Measurements from ENCODE around the gene ZCCHC14. TPM values are rescaled to one million over a fixed set of nuclear protein-coding genes. Genes with fewer than 3 reads are reported as not detected.

Gene ZCCHC14
- total and polyA plus RNA-seq, 5 donors from 2014 or later = 1.6 to 33.7 (median 2.1) TPM

DNA sequence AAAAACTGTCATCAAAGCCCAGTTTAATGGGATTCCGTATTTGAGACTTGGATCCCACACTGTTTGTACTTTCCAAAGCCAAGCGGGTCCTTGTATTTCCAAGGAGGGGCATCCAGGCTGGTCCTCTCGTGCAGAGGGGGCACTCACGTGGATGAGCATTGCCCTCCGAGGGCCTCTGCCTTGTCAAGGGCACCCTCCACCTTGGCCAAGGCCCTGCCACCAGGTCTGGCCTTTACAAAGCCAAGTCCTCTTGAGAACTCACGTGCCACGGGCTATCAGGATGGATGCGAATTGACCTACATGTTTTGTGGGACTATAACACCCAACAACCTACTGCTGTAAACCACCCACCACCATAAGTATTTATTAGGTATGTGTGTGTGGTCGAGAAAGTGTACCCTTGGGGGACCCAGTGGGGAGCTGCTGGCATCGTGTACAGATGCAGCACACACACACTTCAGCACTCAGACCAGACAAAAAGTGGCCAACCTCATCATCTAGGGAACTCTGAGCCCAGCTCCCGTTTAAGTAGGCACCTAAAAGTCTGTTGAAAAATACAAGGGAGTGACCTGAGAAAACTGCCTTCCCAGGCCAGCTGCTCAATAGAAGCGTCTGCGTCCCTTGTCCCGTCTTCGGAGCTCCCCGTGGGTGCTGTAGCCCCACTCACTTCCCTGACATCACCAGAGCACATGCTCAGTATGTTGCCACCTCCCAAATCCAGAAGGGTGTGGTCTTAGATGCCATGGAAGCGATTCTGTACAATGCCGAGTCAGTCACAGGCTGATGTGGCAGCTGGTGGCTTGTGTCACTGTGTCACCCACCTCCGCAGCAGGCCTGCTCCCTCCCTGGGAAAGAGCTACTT, 87.8 kb downstream of the ZCCHC14 start:
- Histone ChIP-seq H3K36me3 (ENCODE audit: control insufficient read depth, insufficient read depth, low read length) (peaks cover 81% of the 10 kb centered on the region), H3K9me3 (ENCODE audit: control insufficient read depth in 2 of 2, low read length in 2 of 2) (no peaks in the 10 kb centered on the region), H3K27me3 (ENCODE audit: control insufficient read depth, insufficient read depth, low read length) (no peaks in the 10 kb centered on the region), H3K4me3 (ENCODE audit: low read depth, low read length) (no peak overlapping the region), H3K27ac (ENCODE audit: insufficient read depth, low read length, poor library complexity, severe bottlenecking) (no peak overlapping the region), H3K4me1 (ENCODE audit: control insufficient read depth, insufficient read depth, low read length, poor library complexity, severe bottlenecking) (no peaks in the 10 kb centered on the region)
- H3K4me1 Mint-ChIP-seq = peaks cover 0 to 5% (median 2%) of the 10 kb centered on the region in 4 donors
- peaks cover 14% of the 10 kb centered on the region for H3K36me3 Mint-ChIP-seq
- no peaks in the 10 kb centered on the region for H3K9me3 Mint-ChIP-seq
- ATAC-seq (ENCODE audit: low read depth in 2 of 2) (no peak), DNase-seq (no peak)
- no peaks in the 10 kb centered on the region for H3K27me3 Mint-ChIP-seq
- H3K4me3 Mint-ChIP-seq = no peak overlapping the region
- H3K27ac Mint-ChIP-seq = peak overlapping the region in 2 of 3 donors; percentile 43 to 56

- peak overlapping the region in 1 of 3 donors; percentile 20 for H3K27ac Mint-ChIP-seq
- H3K36me3 Mint-ChIP-seq = peaks cover 8% of the 10 kb centered on the region
- H3K27me3 Mint-ChIP-seq = no peaks in the 10 kb centered on the region
- ATAC-seq (ENCODE audit: low read depth in 2 of 2) (no peak), DNase-seq (no peak)
- peak overlapping the region in 3 of 4 donors; percentile 44 to 80 (median 52) for H3K4me3 Mint-ChIP-seq
- peaks cover 29% of the 10 kb centered on the region for H3K4me1 ChIP-seq (ENCODE audit: control insufficient read depth, insufficient read depth, low read length, poor library complexity, severe bottlenecking)
- no peak overlapping the region for H3K4me3 ChIP-seq (ENCODE audit: low read depth, low read length)
- H3K9me3 ChIP-seq (ENCODE audit: control insufficient read depth in 2 of 2, low read length in 2 of 2) = no peaks in the 10 kb centered on the region
- H3K36me3 ChIP-seq (ENCODE audit: control insufficient read depth, insufficient read depth, low read length) = peaks cover 11% of the 10 kb centered on the region
- H3K4me1 Mint-ChIP-seq = peaks cover 20 to 55% (median 41%) of the 10 kb centered on the region in 4 donors
- no peaks in the 10 kb centered on the region for H3K27me3 ChIP-seq (ENCODE audit: control insufficient read depth, insufficient read depth, low read length)
- no peaks in the 10 kb centered on the region for H3K9me3 Mint-ChIP-seq
- no peak overlapping the region for H3K27ac ChIP-seq (ENCODE audit: insufficient read depth, low read length, poor library complexity, severe bottlenecking)
These were observed 97.5 kb downstream of the ZCCHC14 start for GRCh38 chr16:87395181-87395842.

DNA sequence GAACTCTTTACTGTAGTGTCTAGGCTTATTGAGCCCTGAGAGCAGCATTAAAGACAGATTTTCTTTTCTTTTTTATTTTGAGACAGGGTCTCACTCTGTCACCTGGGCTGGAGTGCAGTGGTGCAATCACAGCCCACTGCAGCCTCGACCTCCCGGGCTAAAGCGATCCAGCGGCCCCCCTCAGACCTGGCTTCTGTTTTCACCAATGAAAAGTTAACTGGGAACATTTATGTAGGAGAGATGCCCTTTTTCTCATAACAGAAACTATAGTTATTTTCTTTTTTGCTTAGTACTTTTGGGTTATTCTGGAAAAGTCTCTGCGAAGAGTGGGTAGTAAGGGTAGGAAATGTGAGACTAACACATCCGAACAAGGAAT, 99.2 kb downstream of the ZCCHC14 start:
- peak overlapping the region; percentile 89 to 96 (median 90) for H3K27ac Mint-ChIP-seq
- Histone ChIP-seq H3K27ac (ENCODE audit: insufficient read depth, low read length, poor library complexity, severe bottlenecking) (peak overlapping the region; percentile 63), H3K36me3 (ENCODE audit: control insufficient read depth, insufficient read depth, low read length) (peaks cover under 1% of the 10 kb centered on the region), H3K4me1 (ENCODE audit: control insufficient read depth, insufficient read depth, low read length, poor library complexity, severe bottlenecking) (peaks cover 30% of the 10 kb centered on the region), H3K9me3 (ENCODE audit: control insufficient read depth in 2 of 2, low read length in 2 of 2) (no peaks in the 10 kb centered on the region), H3K27me3 (ENCODE audit: control insufficient read depth, insufficient read depth, low read length) (no peaks in the 10 kb centered on the region), H3K4me3 (ENCODE audit: low read depth, low read length) (peak overlapping the region; percentile 87)
- H3K9me3 Mint-ChIP-seq = no peaks in the 10 kb centered on the region
- no peak for ATAC-seq (ENCODE audit: low read depth in 2 of 2)
- H3K27me3 Mint-ChIP-seq = no peaks in the 10 kb centered on the region
- H3K36me3 Mint-ChIP-seq = peaks cover 3% of the 10 kb centered on the region
- H3K4me3 Mint-ChIP-seq = peak overlapping the region; percentile 92 to 96 (median 96)
- peaks cover 15 to 56% (median 39%) of the 10 kb centered on the region in 4 donors for H3K4me1 Mint-ChIP-seq
- no peak for DNase-seq

DNA sequence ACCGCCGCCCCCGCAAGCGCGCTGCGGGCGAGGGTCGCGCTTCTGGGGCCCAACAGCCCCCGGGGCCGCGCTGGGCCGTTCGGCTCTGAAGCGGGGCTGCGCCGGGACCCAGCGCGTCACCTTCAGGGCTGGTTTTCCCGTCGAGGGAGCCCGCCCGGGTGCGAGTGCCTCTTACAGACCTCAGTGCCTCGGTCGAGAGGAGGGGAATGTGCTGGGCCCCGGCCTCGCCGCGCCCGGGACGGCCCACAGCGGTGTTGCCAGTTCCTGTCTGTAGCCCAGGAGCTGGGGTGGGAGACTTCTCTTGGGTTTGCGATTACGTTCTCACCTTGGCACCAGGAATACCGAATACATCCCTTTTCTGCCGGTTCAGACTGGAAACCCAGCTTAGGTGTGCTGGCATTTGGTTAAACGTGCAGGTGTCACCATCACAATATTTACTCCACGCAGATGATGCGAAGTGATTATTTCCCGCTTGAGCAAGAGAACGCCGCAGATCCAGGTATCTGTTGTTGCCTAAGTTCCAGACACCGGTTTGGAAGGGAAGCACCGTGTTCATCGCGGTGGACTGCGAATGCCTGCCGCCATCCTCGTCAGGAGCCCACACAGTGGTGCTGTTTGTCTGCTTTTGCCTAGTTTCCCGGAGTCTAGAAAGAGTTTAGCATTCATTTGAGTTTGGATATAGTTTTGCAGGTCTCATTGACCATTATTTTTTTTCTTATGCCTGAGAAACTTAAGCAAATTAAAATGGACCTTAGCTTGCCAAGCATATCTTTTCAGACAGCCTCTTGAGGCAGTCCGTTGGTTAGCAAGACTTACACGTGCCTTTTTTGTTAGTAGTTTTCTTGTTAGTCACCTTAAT, 99.8 kb downstream of the ZCCHC14 start:
- H3K27me3 ChIP-seq (ENCODE audit: control insufficient read depth, insufficient read depth, low read length) = no peaks in the 10 kb centered on the region
- H3K4me3 Mint-ChIP-seq = peak overlapping the region; percentile 92 to 96 (median 96)
- peaks cover 3% of the 10 kb centered on the region for H3K36me3 Mint-ChIP-seq
- no peaks in the 10 kb centered on the region for H3K36me3 ChIP-seq (ENCODE audit: control insufficient read depth, insufficient read depth, low read length)
- H3K4me3 ChIP-seq (ENCODE audit: low read depth, low read length) = peak overlapping the region; percentile 87
- no peak for ATAC-seq (ENCODE audit: low read depth in 2 of 2)
- no peaks in the 10 kb centered on the region for H3K9me3 Mint-ChIP-seq
- H3K4me1 Mint-ChIP-seq = peaks cover 22 to 58% (median 43%) of the 10 kb centered on the region in 4 donors
- H3K4me1 ChIP-seq (ENCODE audit: control insufficient read depth, insufficient read depth, low read length, poor library complexity, severe bottlenecking) = peaks cover 37% of the 10 kb centered on the region
- DNase-seq = peak; percentile 23 to 54 (median 37)
- no peaks in the 10 kb centered on the region for H3K27me3 Mint-ChIP-seq
- peak overlapping the region; percentile 89 to 96 (median 90) for H3K27ac Mint-ChIP-seq
- peak overlapping the region; percentile 63 for H3K27ac ChIP-seq (ENCODE audit: insufficient read depth, low read length, poor library complexity, severe bottlenecking)
- H3K9me3 ChIP-seq (ENCODE audit: control insufficient read depth in 2 of 2, low read length in 2 of 2) = no peaks in the 10 kb centered on the region

GRCh38 chr16:87391950-87392820, 100.6 kb downstream of the ZCCHC14 start, which contains the start of gene MAP1LC3B:
TSS of gene MAP1LC3B (plus strand) at chr16:87392336. CDS start at chr16:87392428, 92 bp downstream.
- H3K36me3 Mint-ChIP-seq = peaks cover 3% of the 10 kb centered on the region
- peak within 1 kb of the TSS; percentile 94 to 96 (median 95) for H3K27ac Mint-ChIP-seq
- Histone ChIP-seq H3K9me3 (ENCODE audit: control insufficient read depth in 2 of 2, low read length in 2 of 2) (no peaks in the 10 kb centered on the region), H3K4me1 (ENCODE audit: control insufficient read depth, insufficient read depth, low read length, poor library complexity, severe bottlenecking) (peaks cover 45% of the 10 kb centered on the region), H3K4me3 (ENCODE audit: low read depth, low read length) (peak within 1 kb of the TSS; percentile 87), H3K27ac (ENCODE audit: insufficient read depth, low read length, poor library complexity, severe bottlenecking) (peak within 1 kb of the TSS; percentile 86), H3K36me3 (ENCODE audit: control insufficient read depth, insufficient read depth, low read length) (no peaks in the 10 kb centered on the region), H3K27me3 (ENCODE audit: control insufficient read depth, insufficient read depth, low read length) (no peaks in the 10 kb centered on the region)
- H3K4me1 Mint-ChIP-seq = peaks cover 24 to 60% (median 46%) of the 10 kb centered on the region in 4 donors
- H3K4me3 Mint-ChIP-seq = peak within 1 kb of the TSS; percentile 92 to 96 (median 96)
- no peaks in the 10 kb centered on the region for H3K9me3 Mint-ChIP-seq
- peak; percentile 96 to 100 (median 96) for DNase-seq
- no peaks in the 10 kb centered on the region for H3K27me3 Mint-ChIP-seq
- ATAC-seq (ENCODE audit: low read depth in 2 of 2) = peak; percentile 66 to 71

- no peak for DNase-seq
These were observed 101.4 kb downstream of the ZCCHC14 start for GRCh38 chr16:87391324-87391949.

More at GRCh38 chr16:87391324-87391949, 101.4 kb downstream of the ZCCHC14 start:
- Histone ChIP-seq H3K27ac (ENCODE audit: insufficient read depth, low read length, poor library complexity, severe bottlenecking) (peak overlapping the region; percentile 86), H3K27me3 (ENCODE audit: control insufficient read depth, insufficient read depth, low read length) (no peaks in the 10 kb centered on the region), H3K4me1 (ENCODE audit: control insufficient read depth, insufficient read depth, low read length, poor library complexity, severe bottlenecking) (peaks cover 50% of the 10 kb centered on the region), H3K36me3 (ENCODE audit: control insufficient read depth, insufficient read depth, low read length) (no peaks in the 10 kb centered on the region), H3K9me3 (ENCODE audit: control insufficient read depth in 2 of 2, low read length in 2 of 2) (no peaks in the 10 kb centered on the region), H3K4me3 (ENCODE audit: low read depth, low read length) (peak overlapping the region; percentile 55)
- Mint-ChIP-seq H3K4me3 (peak overlapping the region; percentile 79 to 89 (median 86)), H3K27me3 (no peaks in the 10 kb centered on the region), H3K9me3 (no peaks in the 10 kb centered on the region), H3K36me3 (peaks cover 8% of the 10 kb centered on the region), H3K4me1 (peaks cover 24 to 61% (median 46%) of the 10 kb centered on the region in 4 donors), H3K27ac (peak overlapping the region; percentile 85 to 95 (median 94))
- ATAC-seq (ENCODE audit: low read depth in 2 of 2) = no peak
